NCI-H128 (cell line): ENCODE measurements around the gene GPR141.

Experiments used
- DNase-seq: peaks from one replicate; lab custom pipeline; 2025; ENCODE audit not compliant: unreplicated experiment; lab: John Stamatoyannopoulos, UW

Gene GPR141

DNA sequence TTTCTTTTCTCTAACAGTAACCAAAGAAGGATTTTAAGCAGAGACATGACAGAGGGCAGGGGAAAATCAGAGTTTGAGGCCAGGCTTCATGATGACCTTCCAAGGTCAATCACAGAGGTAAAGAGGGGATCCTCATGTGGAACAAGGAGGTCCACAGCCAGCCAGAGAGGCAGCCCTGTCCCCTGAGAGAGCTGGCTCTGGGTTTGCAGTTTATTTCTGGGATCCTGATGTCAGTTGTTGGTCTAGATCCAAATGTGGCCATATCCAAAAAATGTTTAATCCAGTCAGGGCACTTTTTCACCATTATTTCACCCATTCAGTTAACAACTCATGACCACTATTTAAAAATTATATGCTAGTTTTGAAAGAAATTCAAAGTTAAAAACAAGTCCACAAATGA is 45.6 kb downstream of the GPR141 start:
- no peak for DNase-seq

DNA sequence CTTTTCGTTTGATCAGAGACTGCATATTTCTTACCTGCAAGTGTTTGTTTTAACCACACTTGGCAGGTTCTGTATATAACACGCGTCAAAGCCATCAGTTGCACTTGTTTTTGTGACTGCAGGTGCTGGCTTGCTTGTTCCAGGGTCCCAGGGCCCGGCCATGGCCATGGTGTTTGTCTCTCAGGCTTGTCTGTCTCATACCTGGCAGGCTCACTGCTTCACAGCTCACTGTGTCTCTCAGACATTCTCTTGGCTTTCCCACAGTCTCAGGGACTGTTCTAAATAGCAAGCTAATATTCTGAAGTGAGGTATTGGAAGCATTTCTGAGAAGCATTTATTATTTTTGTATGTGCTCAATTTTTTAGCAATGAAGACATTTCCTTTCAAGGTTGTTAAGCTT is 46.9 kb downstream of the GPR141 start:
- DNase-seq, result no peak

DNA sequence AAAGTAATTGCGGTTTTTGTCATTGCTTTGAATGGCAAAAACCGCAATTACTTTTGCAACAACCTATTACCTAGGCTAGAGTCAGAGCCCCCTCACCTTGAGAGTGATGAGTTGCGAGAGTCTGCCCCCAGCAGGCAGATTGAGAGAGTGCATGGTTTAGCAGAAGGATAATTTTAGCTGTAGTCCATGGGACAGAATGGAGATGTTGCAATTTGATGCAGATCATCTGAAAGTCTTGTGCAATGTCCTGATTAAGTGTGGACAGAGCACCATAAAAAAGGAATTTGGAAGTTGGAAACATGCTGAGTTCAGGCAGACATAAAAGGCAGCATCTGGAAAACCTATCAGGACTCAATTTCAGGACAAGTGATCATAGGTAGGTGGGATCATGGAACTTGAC is 48.7 kb downstream of the GPR141 start:
- no peak for DNase-seq

DNA sequence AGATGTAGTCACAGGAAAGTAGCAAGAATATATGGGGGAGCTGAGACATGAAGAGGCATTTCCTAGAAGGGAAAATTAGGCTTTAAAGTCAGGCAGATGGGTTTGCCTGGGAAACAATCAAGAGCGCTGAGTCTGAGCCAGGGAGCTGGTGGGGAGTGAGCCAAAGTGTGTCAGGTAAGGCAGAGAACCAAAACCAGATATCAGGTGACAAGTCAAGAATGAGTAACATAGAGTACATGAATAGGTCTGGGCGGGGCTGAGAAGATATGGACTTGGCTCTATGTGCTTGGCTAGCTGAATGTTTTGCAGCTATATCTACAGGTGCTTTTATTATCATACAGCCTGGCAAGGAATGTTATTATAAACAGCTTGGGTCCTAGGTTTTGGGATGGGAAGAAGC is 49.3 kb downstream of the GPR141 start:
- no peak for DNase-seq

DNA sequence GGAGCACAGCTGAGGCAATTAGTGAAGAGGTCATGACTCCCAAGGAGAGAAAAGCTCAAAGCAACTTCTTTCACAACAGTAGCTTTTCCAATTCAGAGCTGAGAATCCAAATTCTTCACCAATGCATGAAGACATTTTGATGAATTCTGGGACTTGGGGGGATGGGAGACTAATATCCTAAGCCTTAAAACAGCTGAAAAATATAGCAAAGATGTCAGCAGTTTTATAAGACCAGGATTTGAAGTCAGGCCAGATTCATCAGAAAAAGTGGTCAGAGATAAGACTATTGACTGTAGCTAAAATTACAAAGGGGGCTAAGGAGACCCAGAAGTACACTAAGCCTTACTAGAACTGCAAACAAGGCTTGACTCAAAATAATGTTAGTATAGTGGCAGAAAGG is 51.6 kb downstream of the GPR141 start:
- no peak for DNase-seq

DNA sequence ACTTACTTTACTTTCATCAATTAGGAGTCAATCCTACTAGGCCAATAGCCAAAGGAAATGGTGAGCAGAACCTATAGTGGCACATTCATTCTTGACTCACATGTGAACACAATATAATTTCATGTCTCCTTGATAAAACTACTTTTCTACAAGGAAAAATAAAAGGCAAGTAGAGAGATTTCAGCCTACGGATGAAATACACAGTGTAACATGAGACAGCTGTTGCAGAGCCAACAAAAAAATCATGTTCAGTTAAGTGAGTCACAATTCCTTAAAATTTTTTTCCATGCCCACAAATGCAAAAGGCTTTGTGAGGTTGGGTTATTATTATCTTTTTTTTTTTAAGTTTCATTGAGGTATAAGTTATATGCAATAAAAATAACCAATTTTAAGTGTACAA is 54.8 kb downstream of the GPR141 start:
- DNase-seq, result no peak

DNA sequence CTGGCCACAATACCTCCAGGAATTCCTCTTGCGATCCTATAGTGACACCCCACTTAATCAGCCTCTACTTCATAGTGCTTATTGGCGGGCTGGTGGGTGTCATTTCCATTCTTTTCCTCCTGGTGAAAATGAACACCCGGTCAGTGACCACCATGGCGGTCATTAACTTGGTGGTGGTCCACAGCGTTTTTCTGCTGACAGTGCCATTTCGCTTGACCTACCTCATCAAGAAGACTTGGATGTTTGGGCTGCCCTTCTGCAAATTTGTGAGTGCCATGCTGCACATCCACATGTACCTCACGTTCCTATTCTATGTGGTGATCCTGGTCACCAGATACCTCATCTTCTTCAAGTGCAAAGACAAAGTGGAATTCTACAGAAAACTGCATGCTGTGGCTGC is 56.8 kb downstream of the GPR141 start:
- no peak for DNase-seq

DNA sequence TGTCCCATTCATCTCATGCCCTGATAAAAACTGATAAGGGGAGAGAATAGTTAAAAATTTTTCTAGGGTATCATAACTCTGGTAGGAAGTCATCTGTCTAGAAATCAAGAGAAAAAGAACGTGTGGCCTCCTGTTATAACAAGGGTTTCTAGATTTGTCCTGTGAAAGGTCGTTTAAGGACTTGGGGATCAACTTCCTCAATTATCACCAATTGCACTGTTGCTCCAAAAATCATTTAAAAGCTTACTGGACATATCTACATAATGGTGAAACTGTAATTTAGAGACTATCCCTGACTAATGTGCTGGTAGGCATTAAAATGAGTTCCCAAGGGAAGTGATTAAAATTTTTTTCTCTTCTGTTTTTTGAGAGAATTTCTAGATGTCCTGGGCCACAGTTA is 58.2 kb downstream of the GPR141 start:
- DNase-seq, result no peak

DNA sequence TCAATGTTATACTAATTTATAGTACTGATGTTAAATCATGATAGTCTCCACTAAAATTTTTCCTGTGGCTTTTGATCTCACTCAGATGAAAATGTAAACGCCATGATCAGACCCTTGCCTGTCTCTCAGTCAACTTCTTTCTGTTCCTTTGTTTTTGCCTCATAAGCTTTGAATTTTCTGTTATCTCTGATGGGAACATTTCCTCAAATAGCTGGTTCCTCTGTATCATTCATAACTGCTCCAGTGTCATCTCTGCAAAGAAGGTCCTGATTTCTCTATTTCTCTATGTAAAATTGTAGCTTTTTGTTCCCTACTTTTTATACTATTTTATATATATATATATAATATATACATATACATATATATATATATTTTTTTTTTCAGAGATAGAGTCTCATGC is 67.5 kb downstream of the GPR141 start:
- DNase-seq, result no peak

DNA sequence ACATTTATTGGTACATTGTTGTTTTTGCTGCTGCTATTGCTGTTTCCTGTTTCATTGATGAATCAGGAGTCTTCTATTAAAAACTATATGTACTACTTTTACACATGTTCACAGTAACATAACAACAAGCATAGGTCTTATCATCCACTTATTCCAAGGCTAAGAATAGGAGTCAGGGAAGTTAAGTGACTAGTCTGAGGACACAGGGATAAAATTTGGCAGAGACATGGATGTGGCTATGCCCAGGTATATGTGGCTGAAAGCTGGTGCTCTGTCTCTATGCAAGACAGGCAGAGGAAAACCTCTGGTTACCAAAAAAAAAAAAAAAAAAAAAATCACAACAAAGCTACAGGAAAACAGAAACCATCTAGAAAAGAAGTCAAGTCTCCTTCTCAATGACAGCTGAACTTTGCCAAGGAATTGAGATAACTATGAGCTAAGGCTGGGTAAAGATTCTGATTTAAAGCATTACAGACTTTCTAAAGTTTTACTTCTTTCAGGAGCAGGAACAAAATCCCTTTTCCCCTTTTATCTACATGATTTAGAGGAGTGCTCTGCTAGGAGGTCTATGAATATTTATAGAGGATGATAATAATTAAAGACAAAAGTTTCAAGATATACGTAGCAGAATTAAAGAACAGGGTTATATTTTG is 70.0 kb downstream of the GPR141 start:
- DNase-seq, result no peak

DNA sequence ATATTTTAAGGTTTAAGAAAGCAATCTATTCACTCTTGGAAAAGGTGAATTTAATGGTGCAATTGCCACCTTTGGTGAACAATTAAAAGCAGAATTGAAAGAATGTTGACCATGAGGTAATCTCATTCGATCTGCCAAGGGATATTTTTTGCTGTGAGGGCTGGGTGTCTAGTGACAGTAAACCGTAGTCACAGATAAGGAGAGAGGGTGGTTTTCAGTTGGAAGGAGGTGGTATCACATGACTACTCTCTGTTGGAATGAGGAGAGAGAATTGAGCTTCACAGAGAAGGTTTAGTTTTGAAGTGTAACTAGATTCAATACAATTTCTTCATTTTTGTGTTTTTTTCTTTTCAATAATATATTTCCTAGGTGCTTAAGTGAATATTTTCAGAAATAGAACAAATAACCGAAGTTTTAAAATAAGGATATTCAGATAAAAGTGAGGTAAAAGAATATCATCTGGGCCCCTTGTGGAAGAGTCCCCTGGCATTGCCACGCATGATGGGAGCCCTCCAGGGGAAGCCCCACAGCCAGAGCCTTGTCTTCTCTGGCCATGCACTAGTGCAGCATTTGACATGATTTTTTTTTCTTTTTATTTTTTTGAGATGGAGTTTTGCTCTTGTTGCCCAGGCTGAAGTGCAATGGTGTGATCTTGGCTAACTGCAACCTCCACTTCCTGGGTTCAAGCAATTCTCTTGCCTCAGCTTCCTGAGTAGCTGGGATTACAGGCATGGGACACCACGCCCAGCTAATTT is 73.4 kb downstream of the GPR141 start:
- no peak for DNase-seq

DNA sequence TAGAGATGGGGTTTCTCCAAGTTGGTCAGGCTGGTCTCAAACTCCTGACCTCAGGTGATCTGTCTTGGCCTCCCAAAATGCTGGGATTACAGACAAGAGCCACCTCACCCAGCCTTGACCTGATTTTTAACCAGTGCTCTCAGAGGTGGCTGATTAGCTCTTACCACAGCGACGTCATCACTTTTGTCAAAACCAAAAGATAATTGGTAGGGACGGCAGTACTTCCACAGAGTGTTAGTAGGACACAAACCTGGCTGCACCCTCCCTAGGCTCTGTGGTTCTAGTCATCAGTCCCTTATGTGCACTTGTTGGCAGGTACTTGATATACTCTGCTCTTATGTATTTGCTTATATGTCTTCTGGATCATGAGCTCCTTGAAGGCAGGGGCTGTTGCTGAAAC is 74.0 kb downstream of the GPR141 start:
- DNase-seq, result no peak

DNA sequence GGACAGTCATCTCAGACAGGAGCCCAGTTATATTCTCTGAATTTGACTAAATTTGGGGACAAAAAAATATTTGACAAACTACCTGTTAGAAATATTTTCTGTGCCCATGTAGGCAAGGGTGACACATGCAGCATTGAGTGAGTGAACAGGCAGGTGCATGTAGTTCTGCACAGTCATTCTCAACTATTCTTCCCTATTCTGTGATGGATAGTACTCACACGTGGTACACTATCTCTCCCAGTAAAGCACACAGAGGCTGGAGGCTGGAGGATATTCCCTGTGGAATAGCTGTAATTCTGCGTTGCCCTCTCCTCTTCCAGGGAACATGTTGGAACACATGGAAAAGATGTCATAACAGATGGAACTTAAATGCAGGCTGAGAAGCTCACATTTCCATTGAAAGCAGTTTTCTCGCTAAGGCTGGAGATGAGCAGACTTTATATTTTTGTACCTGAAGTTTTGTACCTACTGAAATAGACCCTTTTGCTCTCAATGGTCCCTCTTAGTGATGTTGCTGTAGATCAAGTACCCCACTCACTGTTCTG is 75.0 kb downstream of the GPR141 start:
- no peak for DNase-seq

DNA sequence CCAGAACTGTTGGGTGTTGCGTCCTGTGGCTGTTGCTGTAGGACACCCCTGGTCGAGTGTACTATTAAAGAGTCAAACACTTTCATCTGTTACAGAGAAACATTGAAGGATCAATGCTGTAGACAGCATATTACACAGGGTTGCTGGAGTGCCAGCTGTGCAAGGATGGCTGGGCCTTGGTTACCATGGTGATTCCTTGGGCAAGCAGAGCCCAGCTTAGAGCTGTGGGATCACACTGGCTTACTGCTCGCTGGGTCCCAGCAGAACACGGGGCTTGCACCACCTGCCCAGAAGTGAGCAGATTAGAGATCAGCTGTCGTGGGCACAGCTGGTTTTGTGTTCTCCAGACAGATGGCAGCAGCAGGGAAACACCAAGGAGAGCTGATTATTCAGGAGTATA is 76.0 kb downstream of the GPR141 start:
- DNase-seq, result no peak

DNA sequence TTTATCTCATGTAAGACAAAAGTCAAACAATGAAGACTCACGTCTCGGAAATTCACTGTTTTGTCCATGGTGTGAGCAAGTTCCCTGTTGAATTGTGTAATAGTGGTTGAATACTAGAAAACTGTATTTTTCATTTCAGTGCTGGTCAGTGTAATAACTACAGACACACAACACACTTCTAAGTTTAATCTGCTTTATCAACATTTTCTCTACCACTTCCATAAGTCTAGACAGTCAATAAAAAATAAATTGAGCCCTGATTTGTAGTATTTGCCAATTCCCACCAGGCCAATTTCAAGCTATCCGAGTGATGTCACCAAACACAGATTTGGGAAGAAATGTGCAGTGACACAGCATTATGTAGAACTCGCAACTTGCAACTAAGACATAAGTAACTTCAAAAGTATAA is 81.9 kb downstream of the GPR141 start:
- DNase-seq, result no peak

DNA sequence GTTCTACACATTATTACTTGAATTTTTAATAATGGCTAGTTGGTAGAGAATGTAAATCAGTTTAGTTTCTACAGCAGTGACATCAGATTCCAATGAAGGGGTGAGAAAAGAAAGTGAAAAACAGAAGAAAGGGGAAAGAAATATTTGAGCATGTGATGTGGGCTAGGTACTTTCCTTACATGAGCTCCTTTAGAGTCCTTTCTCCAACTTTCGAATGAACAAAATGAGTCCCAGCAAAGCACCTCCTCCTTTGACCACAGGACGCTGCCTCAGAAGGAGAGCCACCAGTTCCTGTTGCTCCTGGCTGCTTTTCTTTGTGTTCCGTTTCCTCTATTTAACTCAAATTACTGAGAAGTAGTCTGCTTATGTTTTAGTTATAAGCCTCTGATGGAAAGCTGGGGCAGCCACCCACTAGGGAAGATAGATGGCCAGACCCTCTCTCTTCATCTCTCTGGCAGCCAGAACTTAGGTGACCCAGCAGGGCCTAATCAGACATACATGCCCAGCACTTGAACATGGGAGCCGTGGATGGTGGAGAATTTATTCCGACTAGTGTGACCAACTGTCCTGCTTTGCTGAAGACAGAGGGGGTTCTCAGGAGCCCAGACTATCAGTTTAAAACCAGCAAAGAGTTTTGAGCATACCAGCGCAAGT is 82.4 kb downstream of the GPR141 start:
- no peak for DNase-seq

DNA sequence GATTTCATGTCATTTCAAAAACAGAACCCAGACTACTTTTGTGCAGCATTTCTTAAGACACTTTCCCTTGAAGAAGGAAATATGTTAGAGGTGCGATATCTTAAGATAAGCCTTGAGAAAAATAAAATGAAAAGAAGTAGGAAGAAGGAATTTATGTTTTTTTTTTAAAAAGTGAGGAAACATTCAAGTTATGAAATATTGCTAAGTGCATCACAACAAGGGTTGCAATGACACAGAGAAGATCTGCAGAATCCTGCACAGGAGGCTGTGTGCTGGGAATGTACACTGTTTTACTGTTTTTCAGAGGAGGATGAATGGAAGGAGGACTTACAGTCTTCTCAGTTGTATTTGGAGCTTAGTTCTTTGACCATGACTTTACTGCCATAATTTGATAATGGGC is 85.0 kb downstream of the GPR141 start:
- no peak for DNase-seq

DNA sequence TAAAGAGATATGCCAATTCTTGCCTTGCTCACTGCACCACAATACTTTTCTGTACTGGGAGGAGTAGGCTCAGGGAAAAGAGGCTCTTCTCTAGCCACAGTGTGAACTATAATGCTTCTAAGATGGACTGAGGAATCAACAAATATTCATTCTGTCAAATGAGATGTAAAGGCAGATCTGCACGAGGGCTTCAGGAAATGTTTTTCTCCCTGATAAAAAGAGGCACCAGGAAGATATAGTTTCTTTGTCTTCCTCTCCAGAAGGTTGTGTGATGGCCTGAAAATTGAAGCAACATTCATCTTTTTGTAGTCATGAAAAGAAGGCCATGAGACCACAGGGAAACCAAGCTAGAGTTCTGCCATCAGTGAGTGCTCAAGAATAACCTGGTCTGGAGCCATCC is 85.7 kb downstream of the GPR141 start:
- DNase-seq, result no peak

DNA sequence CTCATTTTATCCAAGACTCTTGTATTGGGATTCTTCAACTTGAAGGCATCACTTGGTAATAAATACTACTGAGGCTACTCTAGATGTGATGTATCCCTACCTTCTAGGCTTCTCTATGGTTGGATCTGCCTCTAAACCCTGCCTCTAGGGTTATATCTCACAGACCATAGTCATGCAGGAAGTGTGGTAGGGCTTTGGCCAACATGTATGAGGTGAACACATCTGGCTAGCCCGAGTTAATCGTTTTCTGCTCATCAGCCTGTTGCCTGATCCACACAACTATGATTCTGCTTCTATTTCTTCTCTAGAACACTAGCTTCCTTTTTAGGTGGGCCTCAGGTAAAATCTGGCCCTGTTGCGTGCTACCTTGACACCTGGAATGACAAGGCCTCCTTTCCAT is 86.2 kb downstream of the GPR141 start:
- DNase-seq, result no peak

DNA sequence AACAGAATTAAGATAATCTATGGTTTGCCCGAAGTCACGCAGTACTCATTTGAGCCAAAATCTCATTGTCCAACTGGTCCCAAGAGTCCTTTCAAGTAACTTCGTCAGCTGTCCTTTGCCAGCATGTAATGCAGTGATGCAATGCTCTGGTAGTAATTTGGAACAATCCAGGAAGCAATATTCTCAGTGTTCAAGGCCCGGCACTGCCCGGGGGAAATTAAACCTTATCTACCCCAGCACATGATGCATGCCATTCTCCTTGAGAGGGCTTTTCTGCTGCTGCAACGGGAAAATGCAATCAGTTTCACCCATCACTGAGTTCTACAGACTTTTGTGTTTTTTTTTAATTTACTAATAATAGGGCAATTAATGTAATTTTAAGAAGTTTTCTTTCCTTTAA is 87.3 kb downstream of the GPR141 start:
- no peak for DNase-seq

DNA sequence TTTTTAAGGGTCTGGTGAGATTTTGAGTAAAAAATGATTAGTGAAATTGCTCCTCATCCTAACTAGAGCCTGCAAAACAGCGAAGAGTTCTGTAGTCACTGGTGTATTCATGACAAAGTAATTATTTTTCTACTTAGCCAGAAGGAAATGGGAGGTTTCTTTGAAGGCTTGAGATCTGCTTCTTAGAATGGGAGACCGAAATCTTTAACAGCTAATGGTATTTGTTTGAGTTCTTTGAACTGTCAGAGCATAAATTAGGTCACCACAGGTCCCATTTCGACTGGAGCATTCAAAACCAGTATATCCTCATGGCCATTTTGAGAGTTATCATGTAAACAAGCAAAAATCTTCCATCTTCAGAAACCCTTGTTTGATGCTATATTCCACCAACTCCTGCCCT is 87.8 kb downstream of the GPR141 start:
- DNase-seq, result no peak

DNA sequence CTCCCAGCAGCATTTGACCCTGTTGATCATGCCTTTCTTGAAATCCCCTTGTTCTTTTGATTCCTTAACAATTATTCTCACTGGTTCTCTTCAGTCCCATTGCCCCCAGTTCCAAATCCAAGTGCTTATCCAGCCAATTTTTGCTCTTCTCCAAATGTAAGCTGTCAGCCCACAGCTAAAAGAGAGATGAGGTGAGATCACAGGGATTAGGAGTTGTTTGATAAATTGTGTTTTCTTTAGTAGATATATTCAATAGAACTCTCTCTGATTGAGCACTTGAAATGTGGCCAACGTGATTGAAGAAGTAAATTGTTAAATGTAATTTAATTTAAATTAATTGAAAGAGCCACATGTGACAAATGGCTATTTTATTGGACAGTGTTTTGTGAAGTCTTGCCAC is 88.2 kb downstream of the GPR141 start:
- DNase-seq, result no peak
